Endothelial cell of umbilical vein (primary cell): ENCODE results near the gene PERM1. TPM values are rescaled to one million over a fixed set of nuclear protein-coding genes. Genes with fewer than 3 reads are reported as not detected.
A peak's percentile ranks its signal among the peaks of the same experiment; 100 is the strongest.
"Not testable (repeated sequence)": the region's sequence is repeated elsewhere in the genome, so short reads cannot be mapped to it uniquely, and the experiment has no call there.

ENCODE experiments used
- BruUV-seq: library from RNA; stranded (reverse); fragments of 400-500 nt; replicated peaks from 2 replicates; lab custom pipeline; 2021; lab: Mats Ljungman, UMichigan
- CTCF ChIA-PET: fragments of 300-600, 350-600 bp; sonication (Branson Sonifier 250); formaldehyde crosslinking; loops from one replicate; lab custom pipeline; 2021; ENCODE audit warnings: antibody characterized with exemption, inconsistent platforms; lab: Charles Lee
- POLR2A ChIA-PET: fragments of 300-600, 350-600 bp; sonication (Branson Sonifier 250); formaldehyde crosslinking; loops from one replicate; lab custom pipeline; 2021; ENCODE audit warnings: antibody characterized with exemption, inconsistent platforms; lab: Charles Lee
- DNase-seq: peaks from one replicate; pipeline ENCODE4 v3.0.0-alpha.2; 2011; ENCODE audit warnings: low read depth, low spot score
- FAIRE-seq: peaks from 2 replicates; lab custom pipeline; 2011; peaks lifted over from hg19 to GRCh38; lab: Jason Lieb, UNC
- H2AFZ ChIP-seq: 2 replicates; pipeline ENCODE4 v1.6.0; 2012; ENCODE audit warnings: low read depth, low read length, control low read depth, inconsistent platforms
- H3K27ac ChIP-seq: 2 replicates; pipeline ENCODE4 v1.5.1; 2011; ENCODE audit warnings: low read depth, mild to moderate bottlenecking, control low read depth, low read length, moderate library complexity; ENCODE audit not compliant: insufficient read depth
- H3K27me3 ChIP-seq, 2 experiments: 2 replicates each; pipeline versions ENCODE4 v1.6.0 to v1.6.1; 2011; ENCODE audit warnings: low read length in 2 of 2, mixed read lengths in 1 of 2; ENCODE audit not compliant: control insufficient read depth in 2 of 2, insufficient read depth in 2 of 2
- H3K36me3 ChIP-seq, 2 experiments: 2 replicates in 1 of 2; 3 replicates in 1 of 2; pipeline ENCODE4 v1.5.1; 2011; ENCODE audit warnings: low read length in 2 of 2, mild to moderate bottlenecking in 1 of 2, moderate library complexity in 1 of 2; ENCODE audit not compliant: control insufficient read depth in 2 of 2, insufficient read depth in 2 of 2; ENCODE audit errors: extremely low read depth in 1 of 2
- H3K4me1 ChIP-seq: 3 replicates; pipeline ENCODE4 v1.5.1; 2011; ENCODE audit warnings: mild to moderate bottlenecking, low read length; ENCODE audit not compliant: control insufficient read depth, insufficient read depth; ENCODE audit errors: extremely low read depth
- H3K4me2 ChIP-seq: 2 replicates; pipeline ENCODE4 v1.6.1; 2011; ENCODE audit warnings: low read length, control low read depth, mixed read lengths; ENCODE audit not compliant: insufficient read depth
- H3K4me3 ChIP-seq, 3 experiments: fragments of 200-600 bp in 1 of 3; sonication (generic), shearing (Covaris generic) in 1 of 3; replicated peaks in 1 of 3; 2 replicates each; pipeline ENCODE4 v1.5.1; 2011 to 2016; ENCODE audit warnings: control low read depth in 3 of 3, low read length in 3 of 3, mild to moderate bottlenecking in 2 of 3, inconsistent platforms in 1 of 3, low read depth in 1 of 3, moderate library complexity in 1 of 3; ENCODE audit not compliant: insufficient read depth in 1 of 3
- H3K79me2 ChIP-seq: 2 replicates; pipeline ENCODE4 v1.6.0; 2012; ENCODE audit warnings: low read length, inconsistent platforms; ENCODE audit not compliant: control insufficient read depth, insufficient read depth
- H3K9ac ChIP-seq: replicated peaks from 2 replicates; pipeline ENCODE3; 2011; ENCODE audit warnings: low read length, control low read depth; ENCODE audit not compliant: insufficient read depth; ENCODE audit errors: extremely low read depth
- H3K9me1 ChIP-seq: replicated peaks from 3 replicates; pipeline ENCODE4 v1.6.0; 2011; ENCODE audit warnings: mild to moderate bottlenecking, low read length; ENCODE audit not compliant: control insufficient read depth, insufficient read depth; ENCODE audit errors: extremely low read depth
- H3K9me3 ChIP-seq: replicated peaks from 2 replicates; pipeline ENCODE4 v1.5.1; 2012; ENCODE audit warnings: low read length, inconsistent platforms; ENCODE audit not compliant: control insufficient read depth, insufficient read depth
- H4K20me1 ChIP-seq: replicated peaks from 2 replicates; pipeline ENCODE3; 2011; ENCODE audit warnings: mild to moderate bottlenecking, low read length; ENCODE audit not compliant: control insufficient read depth, insufficient read depth; ENCODE audit errors: extremely low read depth
- dilution Hi-C: fragments of 300-500 bp; cut with MboI; formaldehyde crosslinking; loops from one replicate; pipeline ENCODE4 v1.15.0; 2019; ENCODE audit warnings: low sequenced_read_pairs; ENCODE audit not compliant: extremely low pct_ligation_motif_present
- intact Hi-C: fragments of 100-400 bp; cut with micrococcal nuclease; formaldehyde crosslinking; loops from one replicate; pipeline ENCODE4 v1.10.0; 2022
- polyA plus RNA-seq, 4 experiments: library from polyadenylated mRNA; depleted of rRNA in 3 of 4; stranded (reverse) in 3 of 4; unstranded in 1 of 4; fragments of >200 nt; gene quantifications; 2 replicates each; pipeline versions ENCODE4 v1.2.1 to v1.2.3, GENCODE V29; 2011 to 2012; ENCODE audit warnings: missing spikeins in 1 of 4
- total RNA-seq: library from RNA; stranded (reverse); gene quantifications from 2 replicates; pipeline ENCODE4 v1.2.3, GENCODE V29; 2021
- TF ChIP-seq, protein P1 (sequence below), 2 donors: IDR thresholded peaks; 1 replicate in 1 of 2; 2 replicates in 1 of 2; pipeline ENCODE4 v1.5.1; 2011; ENCODE audit warnings: low read length in 2 of 2, mild to moderate bottlenecking in 2 of 2, moderate library complexity in 2 of 2, control low read depth in 1 of 2, inconsistent platforms in 1 of 2, low read depth in 1 of 2; ENCODE audit not compliant: insufficient read depth in 1 of 2; ENCODE audit errors: extremely low read depth in 1 of 2

Gene PERM1
- total and polyA plus RNA-seq, 2 donors (not counting 3 experiments of a cell fraction or from before 2014, with no cell fraction given) = not detected

DNA sequence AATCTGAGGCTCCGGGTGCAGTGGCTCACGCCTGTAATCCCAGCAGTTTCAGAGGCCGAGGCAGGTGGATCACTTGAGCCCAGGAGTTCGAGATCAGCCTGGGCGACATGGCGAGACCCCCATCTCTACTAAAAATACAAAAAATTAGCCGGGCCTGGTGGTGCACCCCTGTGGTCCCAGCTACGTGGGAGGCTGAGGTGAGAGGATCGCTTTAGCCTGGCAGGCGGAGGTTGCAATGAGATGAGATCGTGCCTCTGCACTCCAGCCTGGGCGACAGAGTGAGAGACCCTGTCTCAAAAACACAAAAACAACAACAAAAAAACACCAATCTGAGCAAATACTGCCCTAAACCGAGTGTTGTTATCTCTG lies 30.8 kb upstream of the PERM1 start:
- intact Hi-C loops = loop anchor here (5.0 kb wide), 1 partner anchor 260 kb away; the partner anchor contains the start of gene UBE2J2
- H3K9me3 ChIP-seq, dilution Hi-C loops, H3K9me1 ChIP-seq, H3K36me3 ChIP-seq, H4K20me1 ChIP-seq, H3K27me3 ChIP-seq, DNase-seq, POLR2A ChIA-PET, H3K79me2 ChIP-seq, FAIRE-seq: not testable (repeated sequence)
- BruUV-seq = TSS peak; percentile 72
- peak overlapping the region; percentile 62 for H2AFZ ChIP-seq
- CTCF ChIA-PET = interaction anchor here (1.7 to 4.2 kb wide), 2 partner anchors 10 to 28 kb away, joined by 11 to 41 read pairs; no protein-coding TSS in a partner anchor
- peaks cover 10% of the 10 kb centered on the region for H3K4me1 ChIP-seq
- H3K27ac ChIP-seq = peak overlapping the region; percentile 54
- peak overlapping the region; percentile 65 for H3K9ac ChIP-seq
- peak overlapping the region; percentile 41 to 83 (median 81) for H3K4me3 ChIP-seq
- H3K4me2 ChIP-seq = peak overlapping the region; percentile 78

- dilution Hi-C loops (no loop called here), intact Hi-C loops (loop anchor here (5.0 kb wide), 1 partner anchor 261 kb away; the partner anchor contains the start of gene UBE2J2)
- Histone ChIP-seq H4K20me1 (no peaks in the 10 kb centered on the region), H2AFZ (no peak overlapping the region), H3K4me2 (no peak overlapping the region), H3K9me1 (no peaks in the 10 kb centered on the region), H3K9ac (no peak overlapping the region), H3K79me2 (no peaks in the 10 kb centered on the region), H3K4me3 (no peak overlapping the region), H3K27ac (no peak overlapping the region), H3K27me3 (no peaks in the 10 kb centered on the region), H3K36me3 (no peaks in the 10 kb centered on the region), H3K9me3 (no peaks in the 10 kb centered on the region), H3K4me1 (peaks cover 10% of the 10 kb centered on the region)
- TF ChIP-seq, protein P1, sequence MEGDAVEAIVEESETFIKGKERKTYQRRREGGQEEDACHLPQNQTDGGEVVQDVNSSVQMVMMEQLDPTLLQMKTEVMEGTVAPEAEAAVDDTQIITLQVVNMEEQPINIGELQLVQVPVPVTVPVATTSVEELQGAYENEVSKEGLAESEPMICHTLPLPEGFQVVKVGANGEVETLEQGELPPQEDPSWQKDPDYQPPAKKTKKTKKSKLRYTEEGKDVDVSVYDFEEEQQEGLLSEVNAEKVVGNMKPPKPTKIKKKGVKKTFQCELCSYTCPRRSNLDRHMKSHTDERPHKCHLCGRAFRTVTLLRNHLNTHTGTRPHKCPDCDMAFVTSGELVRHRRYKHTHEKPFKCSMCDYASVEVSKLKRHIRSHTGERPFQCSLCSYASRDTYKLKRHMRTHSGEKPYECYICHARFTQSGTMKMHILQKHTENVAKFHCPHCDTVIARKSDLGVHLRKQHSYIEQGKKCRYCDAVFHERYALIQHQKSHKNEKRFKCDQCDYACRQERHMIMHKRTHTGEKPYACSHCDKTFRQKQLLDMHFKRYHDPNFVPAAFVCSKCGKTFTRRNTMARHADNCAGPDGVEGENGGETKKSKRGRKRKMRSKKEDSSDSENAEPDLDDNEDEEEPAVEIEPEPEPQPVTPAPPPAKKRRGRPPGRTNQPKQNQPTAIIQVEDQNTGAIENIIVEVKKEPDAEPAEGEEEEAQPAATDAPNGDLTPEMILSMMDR (IDR thresholded peaks at IDR 0.05; ENCODE audit: extremely low read depth in 1 of 2, insufficient read depth in 1 of 2, low read depth in 1 of 2, low read length in 2 of 2) = no peak
- BruUV-seq = no TSS peak
- FAIRE-seq (no peak), DNase-seq (no peak)
- ChIA-PET POLR2A (no interaction called here), CTCF (no interaction called here)
These were observed 29.6 kb upstream of the PERM1 start for GRCh38 chr1:1011396-1011949.

DNA sequence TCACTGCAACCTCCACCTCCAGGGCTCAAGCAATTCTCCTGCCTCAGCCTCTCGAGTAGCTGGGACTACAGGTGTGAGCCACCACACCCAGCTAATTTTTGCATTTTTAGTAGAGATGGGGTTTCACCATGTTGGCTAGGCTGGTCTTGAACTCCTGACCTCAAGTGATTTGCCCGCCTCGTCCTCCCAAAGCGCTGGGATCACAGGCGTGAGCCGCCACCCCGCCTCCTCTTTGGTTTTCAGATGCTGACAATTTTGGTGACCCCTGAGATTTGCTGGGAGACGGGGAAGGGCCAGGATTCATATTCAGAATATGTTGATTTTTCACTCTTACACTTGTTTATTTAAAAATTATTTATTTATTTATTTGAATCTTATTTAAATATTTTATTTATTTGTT lies 28.2 kb upstream of the PERM1 start:
- H3K9me1 ChIP-seq, H3K9me3 ChIP-seq, CTCF ChIA-PET, H3K4me2 ChIP-seq, H4K20me1 ChIP-seq, H3K9ac ChIP-seq, BruUV-seq, DNase-seq, H3K36me3 ChIP-seq, FAIRE-seq, H3K27ac ChIP-seq, H3K27me3 ChIP-seq, H3K79me2 ChIP-seq, H3K4me3 ChIP-seq, POLR2A ChIA-PET, H2AFZ ChIP-seq, dilution Hi-C loops: not testable (repeated sequence)
- H3K4me1 ChIP-seq = peaks cover 16% of the 10 kb centered on the region
- intact Hi-C loops = loop anchor here (5.0 kb wide), 1 partner anchor 262 kb away; the partner anchor contains the start of gene UBE2J2
